Muscle of back (tissue), 11 donors: ENCODE results near the gene ARHGAP9. TPM values are rescaled to one million over a fixed set of nuclear protein-coding genes. Genes with fewer than 3 reads are reported as not detected.

Source experiments
- DNase-seq, 3 donors: peaks; one replicate each; pipeline versions ENCODE4 v3.0.0 to v3.0.0-alpha.2; 2013
- polyA plus RNA-seq, 10 donors: library from polyadenylated mRNA; unstranded; fragments of 120-200 nt; gene quantifications; one replicate each; pipeline ENCODE4 v1.2.1, GENCODE V29; 2013; ENCODE audit not compliant: insufficient read length in 10 of 10

Gene ARHGAP9
- polyA plus RNA-seq, 10 donors = 3.5 to 10.6 (median 6.6) TPM

DNA sequence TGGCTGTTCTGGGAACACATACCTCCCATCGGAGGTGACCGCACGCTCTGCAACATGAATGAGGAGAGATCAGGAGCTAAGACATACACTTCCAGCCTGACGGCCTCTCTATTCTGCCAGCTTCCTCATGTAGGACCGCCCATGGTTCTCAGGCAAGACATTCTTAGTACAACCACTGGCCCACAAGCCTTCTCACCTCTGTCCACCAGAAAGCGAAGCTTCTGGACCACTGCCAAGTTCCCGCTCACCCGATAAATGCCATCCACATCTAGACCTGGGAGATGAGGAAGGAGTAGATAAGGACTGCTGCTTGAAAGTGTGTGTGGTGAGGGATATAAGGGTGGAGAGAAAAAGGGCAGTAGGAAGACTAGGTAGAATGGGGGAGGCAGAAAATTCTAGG, 5.2 kb downstream of the ARHGAP9 start:
- DNase-seq = no peak

DNA sequence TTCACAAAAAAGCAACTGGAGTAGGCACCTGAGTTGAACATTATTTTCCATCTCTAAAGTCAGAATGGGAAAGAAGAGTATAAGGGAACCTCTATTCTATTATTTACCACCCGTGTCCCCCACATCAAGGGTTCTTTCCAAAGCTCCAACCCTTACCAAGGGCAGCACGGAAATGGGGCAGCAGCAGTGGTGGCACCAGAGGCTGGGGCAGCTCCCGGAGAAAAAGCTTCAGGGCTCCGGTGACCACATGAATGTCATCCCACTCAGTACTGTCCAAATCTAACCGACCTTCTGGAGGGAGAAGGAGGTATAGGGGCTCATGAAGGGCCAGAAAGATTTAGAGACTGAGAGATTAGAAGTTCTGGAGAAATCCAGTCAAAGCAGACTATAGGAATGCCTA, 5.8 kb downstream of the ARHGAP9 start:
- DNase-seq = no peak

DNA sequence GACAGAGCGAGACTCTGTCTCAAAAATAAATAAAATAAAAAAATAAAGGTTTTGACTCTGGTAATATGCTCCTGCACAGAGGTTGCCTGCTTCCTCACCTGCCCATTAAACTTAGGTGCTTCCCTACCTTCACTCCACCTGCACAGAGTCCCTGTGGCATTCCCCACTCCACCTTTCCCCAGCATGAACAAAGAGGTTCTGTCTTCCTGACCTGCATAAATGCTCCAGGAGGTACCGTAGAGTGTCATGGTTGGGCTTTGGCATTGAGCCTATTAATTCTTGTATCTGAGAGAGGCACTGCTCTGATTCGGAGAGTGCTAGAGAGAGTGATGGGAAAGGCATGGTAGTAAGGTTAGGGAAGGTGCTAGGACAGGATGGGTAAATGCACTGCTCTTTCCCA, 6.3 kb downstream of the ARHGAP9 start:
- no peak for DNase-seq

DNA sequence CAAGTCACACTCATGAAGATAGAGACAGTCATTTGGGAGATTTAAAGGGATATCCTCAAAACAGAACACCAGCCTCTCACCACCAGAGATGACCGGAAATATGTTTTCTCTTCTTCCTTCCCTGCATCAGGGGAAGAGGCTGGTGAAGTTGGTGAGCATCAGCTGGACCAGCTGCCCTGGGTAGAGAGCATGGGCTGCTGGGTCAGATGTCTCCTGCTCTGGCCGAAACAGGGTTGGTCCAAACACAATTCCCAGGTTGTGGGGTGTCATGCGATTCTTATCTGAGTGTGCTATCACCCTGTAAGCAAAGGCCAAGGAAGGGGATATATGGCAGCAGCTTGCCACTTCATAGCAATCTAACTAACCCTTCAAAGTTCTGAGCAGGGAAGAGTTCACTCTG, 7.3 kb downstream of the ARHGAP9 start:
- DNase-seq = no peak

DNA sequence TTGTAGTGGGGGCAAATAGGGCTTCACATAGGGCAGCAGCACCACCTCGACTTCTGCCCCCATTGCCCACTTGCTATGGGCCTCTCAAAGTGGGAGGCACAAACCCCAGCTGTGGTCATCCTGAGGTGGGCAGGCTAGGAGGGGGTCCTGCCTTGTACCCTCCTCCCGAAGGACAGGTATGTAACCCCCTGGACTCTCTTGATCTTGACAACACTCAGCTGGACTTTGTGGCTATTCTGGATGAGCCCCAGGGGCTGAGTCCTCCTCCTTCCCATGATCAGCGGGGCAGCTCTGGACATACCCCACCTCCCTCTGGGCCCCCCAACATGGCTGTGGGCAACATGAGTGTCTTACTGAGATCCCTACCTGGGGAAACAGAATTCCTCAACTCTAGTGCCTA, 8.0 kb downstream of the ARHGAP9 start:
- no peak for DNase-seq

DNA sequence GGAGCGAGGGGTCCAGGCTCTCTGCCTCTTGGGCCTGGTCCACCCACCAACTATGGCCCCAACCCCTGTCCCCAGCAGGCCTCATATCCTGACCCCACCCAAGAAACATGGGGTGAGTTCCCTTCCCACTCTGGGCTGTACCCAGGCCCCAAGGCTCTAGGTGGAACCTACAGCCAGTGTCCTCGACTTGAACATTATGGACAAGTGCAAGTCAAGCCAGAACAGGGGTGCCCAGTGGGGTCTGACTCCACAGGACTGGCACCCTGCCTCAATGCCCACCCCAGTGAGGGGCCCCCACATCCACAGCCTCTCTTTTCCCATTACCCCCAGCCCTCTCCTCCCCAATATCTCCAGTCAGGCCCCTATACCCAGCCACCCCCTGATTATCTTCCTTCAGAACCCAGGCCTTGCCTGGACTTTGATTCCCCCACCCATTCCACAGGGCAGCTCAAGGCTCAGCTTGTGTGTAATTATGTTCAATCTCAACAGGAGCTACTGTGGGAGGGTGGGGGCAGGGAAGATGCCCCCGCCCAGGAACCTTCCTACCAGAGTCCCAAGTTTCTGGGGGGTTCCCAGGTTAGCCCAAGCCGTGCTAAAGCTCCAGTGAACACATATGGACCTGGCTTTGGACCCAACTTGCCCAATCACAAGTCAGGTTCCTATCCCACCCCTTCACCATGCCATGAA, 8.6 kb downstream of the ARHGAP9 start:
- DNase-seq = no peak

DNA sequence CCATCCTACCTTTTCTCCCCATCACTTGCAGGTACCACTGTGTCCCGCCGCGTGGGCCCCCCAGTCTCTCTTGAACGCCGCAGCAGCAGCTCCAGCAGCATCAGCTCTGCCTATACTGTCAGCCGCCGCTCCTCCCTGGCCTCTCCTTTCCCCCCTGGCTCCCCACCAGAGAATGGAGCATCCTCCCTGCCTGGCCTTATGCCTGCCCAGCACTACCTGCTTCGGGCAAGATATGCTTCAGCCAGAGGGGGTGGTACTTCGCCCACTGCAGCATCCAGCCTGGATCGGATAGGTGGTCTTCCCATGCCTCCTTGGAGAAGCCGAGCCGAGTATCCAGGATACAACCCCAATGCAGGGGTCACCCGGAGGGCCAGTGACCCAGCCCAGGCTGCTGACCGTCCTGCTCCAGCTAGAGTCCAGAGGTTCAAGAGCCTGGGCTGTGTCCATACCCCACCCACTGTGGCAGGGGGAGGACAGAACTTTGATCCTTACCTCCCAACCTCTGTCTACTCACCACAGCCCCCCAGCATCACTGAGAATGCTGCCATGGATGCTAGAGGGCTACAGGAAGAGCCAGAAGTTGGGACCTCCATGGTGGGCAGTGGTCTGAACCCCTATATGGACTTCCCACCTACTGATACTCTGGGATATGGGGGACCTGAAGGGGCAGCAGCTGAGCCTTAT, 9.2 kb downstream of the ARHGAP9 start:
- no peak for DNase-seq

DNA sequence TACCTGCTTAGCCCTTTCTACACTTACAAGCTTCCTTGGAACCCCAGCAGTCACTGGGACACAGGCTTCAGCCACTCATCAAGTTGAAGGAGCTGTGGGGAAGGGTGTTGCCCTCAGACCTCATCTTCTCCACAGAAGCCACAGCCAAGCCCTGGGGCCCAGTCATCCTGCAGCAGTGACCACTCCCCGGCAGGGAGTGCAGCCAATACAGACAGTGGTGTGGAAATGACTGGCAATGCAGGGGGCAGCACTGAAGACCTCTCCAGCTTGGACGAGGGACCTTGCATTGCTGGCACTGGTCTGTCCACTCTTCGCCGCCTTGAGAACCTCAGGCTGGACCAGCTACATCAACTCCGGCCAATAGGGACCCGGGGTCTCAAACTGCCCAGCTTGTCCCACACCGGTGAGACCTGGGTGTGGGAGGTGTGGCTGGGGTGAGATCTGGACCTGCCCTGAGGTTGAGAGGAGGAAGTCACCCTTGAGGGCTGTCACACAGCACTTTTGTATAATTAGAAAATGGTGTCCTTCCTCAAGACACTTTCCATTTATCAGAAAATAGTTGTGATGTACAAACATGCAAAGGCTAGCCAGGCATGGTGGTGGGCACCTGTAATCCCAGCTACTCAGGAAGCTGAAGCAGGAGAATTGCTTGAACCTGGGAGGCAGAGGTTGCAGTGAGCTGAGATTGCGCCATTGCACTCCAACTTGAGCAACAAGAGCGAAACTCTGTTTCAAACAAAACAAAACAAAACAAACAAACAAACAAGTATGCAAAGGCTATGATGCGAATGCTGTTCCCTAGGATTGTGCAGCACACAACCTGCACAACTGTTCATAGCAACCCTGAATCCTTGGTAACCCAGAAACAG, 10.1 kb downstream of the ARHGAP9 start:
- no peak for DNase-seq

DNA sequence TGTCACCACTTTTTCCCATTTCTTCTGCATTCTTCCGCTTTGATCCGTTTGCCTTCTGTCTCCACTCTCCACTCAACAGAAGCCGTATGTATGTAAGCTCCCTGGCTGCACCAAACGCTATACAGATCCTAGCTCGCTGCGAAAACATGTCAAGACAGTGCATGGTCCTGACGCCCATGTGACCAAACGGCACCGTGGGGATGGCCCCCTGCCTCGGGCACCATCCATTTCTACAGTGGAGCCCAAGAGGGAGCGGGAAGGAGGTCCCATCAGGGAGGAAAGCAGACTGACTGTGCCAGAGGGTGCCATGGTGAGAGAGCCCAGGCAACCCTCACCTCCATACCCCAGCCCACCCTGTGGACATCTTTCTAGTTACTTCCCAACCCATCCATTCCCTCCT, 11.8 kb downstream of the ARHGAP9 start:
- no peak for DNase-seq

DNA sequence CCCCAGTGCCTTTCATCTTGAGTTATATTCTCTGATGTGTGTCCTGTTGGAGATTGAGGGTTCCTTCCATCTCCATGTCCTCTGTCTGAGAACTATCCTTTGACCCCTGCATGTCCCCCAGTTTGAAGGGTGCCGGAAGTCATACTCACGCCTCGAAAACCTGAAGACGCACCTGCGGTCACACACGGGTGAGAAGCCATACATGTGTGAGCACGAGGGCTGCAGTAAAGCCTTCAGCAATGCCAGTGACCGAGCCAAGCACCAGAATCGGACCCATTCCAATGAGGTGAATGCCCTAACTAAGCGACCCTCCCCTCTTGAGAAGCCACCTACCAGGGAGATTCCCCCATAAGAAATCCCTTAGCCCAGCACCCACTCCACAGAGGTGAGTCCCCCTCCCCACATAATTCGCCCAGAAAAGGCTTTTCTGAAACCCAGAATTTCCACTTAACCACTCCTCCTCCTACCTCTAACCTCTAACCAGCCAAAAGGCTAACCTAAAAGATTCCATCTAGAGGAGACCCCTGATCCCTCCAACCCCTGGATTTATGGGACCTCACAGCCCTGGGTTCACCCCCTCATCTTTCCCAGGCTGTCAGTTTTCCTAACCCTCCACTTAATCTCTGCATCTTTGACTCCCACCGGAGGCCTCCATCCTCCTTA, 12.3 kb downstream of the ARHGAP9 start:
- no peak for DNase-seq

DNA sequence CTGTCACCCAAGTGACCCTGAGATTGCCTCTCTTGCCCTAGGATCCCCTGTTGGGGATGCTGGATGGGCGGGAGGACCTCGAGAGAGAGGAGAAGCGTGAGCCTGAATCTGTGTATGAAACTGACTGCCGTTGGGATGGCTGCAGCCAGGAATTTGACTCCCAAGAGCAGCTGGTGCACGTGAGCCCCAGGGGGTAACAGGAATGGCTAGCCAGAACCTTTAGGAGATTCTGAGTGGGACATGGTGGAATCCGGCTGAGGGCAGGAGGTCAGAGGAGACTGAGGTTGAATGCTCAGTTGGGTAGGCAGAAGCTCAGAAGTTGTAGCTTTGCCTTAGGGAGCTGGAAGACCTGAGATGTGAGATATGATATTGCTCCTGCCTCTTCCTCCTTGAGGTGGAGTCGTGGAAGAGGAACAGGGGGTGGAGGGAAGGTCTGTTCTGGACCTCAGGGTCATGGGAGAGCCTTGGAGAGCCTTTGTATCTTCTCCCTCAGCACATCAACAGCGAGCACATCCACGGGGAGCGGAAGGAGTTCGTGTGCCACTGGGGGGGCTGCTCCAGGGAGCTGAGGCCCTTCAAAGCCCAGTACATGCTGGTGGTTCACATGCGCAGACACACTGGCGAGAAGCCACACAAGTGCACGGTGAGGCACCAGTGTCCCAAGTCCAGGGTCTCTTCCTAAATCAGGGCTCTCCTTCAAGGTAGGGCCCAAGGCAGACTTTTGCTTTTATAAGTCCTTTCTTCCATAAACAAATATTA, 13.7 kb downstream of the ARHGAP9 start:
- no peak for DNase-seq

DNA sequence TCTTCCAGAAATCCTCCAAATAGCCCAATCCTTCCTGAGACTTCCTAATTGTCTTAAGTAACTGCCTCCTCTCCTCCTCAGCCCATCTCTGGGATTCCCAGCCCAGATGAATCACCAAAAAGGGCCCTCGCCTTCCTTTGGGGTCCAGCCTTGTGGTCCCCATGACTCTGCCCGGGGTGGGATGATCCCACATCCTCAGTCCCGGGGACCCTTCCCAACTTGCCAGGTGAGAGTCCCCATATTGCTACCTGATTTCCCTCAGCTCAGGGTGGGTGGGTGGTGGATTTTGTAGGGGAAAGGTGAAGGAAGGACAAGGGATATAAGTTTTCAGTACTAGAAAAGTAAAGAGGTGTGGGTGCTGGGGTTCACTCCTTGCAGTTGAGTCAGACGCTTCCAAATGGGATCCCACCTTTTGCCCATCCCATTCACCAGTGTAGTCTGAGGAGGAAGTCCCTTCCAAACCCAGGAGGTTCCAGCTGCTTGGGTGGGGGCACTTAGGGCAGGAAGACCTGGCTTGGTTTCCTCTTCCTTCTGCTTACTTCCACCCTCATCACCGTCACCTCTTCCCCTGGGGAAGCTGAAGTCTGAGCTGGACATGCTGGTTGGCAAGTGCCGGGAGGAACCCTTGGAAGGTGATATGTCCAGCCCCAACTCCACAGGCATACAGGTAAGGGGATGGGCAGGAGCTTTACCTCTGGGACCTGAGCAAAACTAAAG, 14.5 kb downstream of the ARHGAP9 start:
- no peak for DNase-seq

DNA sequence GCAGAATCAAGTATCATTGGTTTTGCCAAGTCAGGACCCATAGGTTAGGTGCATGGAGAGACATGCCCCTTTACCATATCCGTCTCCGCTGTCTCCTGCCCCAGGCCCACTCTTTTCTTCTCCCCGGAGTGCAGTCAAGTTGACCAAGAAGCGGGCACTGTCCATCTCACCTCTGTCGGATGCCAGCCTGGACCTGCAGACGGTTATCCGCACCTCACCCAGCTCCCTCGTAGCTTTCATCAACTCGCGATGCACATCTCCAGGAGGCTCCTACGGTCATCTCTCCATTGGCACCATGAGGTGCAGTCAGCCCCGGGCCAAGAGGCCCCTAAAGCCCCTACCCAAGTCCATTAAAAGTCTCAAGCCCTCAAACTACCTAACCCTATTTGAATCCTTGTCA, 15.1 kb downstream of the ARHGAP9 start:
- DNase-seq = no peak

DNA sequence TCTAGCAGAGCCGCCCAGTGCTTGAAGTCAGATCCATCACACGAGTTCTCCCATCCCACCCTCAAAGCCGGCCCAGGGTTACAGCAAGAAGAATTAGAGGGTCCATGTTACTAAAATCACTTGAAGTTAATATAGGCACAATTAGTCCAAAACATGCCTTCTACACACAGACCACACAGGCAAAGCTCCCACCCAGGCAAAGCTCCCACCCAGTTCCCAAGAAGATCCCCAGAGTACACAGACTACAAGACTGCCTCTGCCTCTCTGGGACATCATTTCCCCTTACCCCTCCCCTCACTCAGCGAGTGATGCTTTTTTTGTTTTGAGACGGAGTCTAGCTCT, 16.8 kb downstream of the ARHGAP9 start:
- DNase-seq = no peak

DNA sequence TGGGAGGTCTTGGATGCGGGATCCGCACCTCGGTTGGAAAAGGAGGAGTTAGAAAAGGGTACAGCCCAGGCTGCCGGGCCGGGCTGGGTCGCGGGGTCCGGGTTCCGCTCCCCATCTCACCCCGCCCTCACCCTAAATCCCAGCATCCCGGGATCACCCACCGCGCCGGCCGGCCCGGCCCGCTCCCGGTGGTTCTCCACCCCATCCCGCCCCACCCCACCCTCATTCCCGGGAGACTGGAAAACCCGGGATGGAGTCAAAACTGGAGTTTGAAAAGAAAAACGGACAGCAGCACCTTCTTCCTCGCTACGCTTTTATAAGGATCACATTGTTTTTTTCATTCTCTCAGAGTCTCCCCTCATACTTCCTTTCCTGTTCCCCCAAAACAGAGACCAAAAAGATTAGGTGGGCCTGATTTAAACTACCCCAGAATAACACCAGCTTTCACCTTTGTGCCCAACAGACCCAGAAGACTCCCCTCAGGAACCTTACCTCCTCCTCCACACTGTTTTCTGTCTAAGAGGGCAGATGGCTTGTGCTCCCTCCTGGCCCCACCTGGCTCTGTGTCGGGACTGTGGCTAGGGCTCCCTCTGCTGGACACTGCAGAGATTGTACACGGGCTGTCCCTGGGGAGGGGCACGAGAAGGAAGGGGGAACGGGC, 17.3 kb downstream of the ARHGAP9 start:
- peak; percentile 89 to 92 (median 90) for DNase-seq

DNA sequence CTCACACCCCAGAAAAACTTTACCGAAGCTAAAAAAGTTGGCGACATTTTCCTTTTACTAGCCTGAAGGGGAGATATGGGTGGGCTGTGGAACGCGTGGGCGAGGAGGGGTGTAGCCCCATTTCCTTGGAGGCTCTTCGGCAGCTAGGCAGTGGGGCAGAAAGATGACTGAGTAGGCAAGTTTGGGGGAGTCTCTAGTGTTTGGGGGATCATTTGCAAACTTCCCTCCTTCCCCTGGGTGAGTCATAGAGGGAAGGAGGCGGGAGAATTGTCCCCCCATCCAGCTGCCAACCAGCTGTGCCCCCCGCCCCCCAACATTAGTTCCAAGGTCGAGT, 17.8 kb downstream of the ARHGAP9 start:
- peak in 2 of 3 donors; percentile 40 to 55 for DNase-seq

DNA sequence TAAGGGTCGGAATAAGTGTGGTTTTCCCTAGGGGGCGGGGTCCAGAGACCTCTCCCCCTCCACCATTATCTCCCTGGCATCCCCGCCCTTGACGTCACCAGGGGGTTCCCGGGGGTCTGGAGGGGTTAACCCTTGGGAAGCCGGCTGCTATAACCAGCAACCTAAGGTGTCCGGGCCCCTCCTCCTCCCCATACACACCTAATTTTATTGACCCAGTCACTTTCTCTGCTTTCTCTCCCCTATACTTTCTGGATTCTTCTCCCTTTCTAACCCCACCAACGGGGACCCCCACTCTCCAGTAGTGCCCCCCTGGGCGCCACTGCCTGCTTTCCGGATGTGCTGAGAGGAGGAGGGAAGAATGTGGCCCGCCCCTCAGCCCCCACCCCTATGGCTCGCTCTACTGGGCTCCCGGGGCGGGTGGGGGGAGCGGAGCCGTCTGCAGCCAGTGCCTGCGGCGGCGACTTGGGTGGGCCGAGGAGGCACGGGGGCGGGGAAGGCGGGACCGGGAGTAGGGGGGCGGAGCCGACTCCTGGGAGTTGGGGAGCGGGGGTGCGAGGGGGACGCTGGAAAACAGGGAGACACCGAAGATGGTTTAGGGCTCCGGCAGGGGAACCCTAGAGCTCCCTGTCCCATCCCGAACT, 18.3 kb downstream of the ARHGAP9 start:
- DNase-seq = peak; percentile 71 to 86 (median 75)

DNA sequence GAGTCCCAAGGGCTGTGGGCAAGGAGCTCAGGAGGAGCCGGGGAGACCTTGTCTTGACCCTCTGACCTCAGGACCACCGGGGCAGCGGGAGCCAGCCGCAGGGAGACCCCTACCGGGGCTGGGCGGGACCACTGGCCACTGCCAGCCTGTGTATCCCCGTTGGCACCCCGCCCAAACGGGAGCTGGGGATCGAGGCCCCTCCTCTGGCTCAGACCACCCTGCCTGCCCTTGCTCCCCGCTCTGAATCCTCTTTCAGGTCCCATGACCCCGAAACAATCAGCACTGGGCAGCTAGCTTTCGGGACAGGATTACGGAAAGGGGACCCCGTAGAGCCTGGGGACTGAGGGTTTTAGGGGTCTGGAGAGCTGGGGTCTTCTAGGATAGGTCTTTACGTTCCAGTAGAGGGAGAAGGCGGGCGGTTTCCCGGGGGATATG, 18.8 kb downstream of the ARHGAP9 start:
- DNase-seq = peak in 1 of 3 donors; percentile 62

DNA sequence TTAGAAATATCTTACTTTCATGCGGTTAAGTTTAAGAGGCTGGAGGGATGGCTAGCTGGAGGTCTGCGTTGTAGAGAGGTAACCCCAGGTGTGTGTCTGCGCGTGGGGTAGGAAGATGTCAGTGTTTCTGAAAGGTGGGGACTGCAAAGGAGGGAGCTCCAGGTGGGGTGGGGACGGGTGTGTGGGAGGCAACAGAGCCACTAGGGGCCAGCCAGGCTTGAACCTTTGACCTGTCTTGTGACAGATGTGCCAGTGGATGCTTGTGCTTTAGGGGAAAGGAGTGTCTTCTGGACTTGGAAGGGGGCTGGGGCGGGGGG, 19.2 kb downstream of the ARHGAP9 start:
- DNase-seq = peak in 1 of 3 donors; percentile 64
